H9 (cell line): Measurements from ENCODE around the gene DENND1A. TPM values are rescaled to one million over a fixed set of nuclear protein-coding genes. Genes with fewer than 3 reads are reported as not detected.

Experiments used
- DNase-seq: peaks from one replicate; pipeline ENCODE4 v3.0.0-alpha.2; 2017
- H2AFZ ChIP-seq: one replicate; pipeline ENCODE4 v1.6.1; 2013; ENCODE audit warnings: mild to moderate bottlenecking, low read length, control low read depth, moderate library complexity
- H2AK5ac ChIP-seq: 2 replicates; pipeline ENCODE4 v1.6.1; 2013; ENCODE audit warnings: low read length, control low read depth, mixed read lengths; ENCODE audit not compliant: insufficient read length
- H2BK120ac ChIP-seq: one replicate; pipeline ENCODE4 v1.6.1; 2013; ENCODE audit warnings: low read depth, mild to moderate bottlenecking, low read length, control low read depth, inconsistent platforms; ENCODE audit not compliant: poor library complexity, severe bottlenecking
- H2BK12ac ChIP-seq: 2 replicates; pipeline ENCODE4 v1.6.1; 2013; ENCODE audit warnings: low read length, control low read depth, mixed read lengths, low read depth; ENCODE audit not compliant: insufficient read length
- H2BK15ac ChIP-seq: 2 replicates; pipeline ENCODE4 v1.6.1; 2013; ENCODE audit warnings: low read depth, low read length, control low read depth
- H2BK20ac ChIP-seq: one replicate; pipeline ENCODE4 v1.6.1; 2013; ENCODE audit warnings: low read depth, mild to moderate bottlenecking, low read length, control low read depth, inconsistent platforms; ENCODE audit not compliant: poor library complexity, severe bottlenecking
- H2BK5ac ChIP-seq: 2 replicates; pipeline ENCODE4 v1.6.1; 2013; ENCODE audit warnings: low read length, control low read depth, mixed read lengths; ENCODE audit not compliant: insufficient read length
- H3K14ac ChIP-seq: 2 replicates; pipeline ENCODE4 v1.6.1; 2013; ENCODE audit warnings: low read length, control low read depth; ENCODE audit not compliant: insufficient read depth
- H3K18ac ChIP-seq: 2 replicates; pipeline ENCODE4 v1.6.1; 2013; ENCODE audit warnings: low read depth, mild to moderate bottlenecking, mixed read lengths, low read length, control low read depth; ENCODE audit not compliant: insufficient read length
- H3K23ac ChIP-seq: 2 replicates; pipeline ENCODE4 v1.6.1; 2013; ENCODE audit warnings: low read length, control low read depth, mixed read lengths, low read depth; ENCODE audit not compliant: insufficient read length
- H3K23me2 ChIP-seq: 2 replicates; pipeline ENCODE4 v1.6.1; 2013; ENCODE audit warnings: low read depth, mild to moderate bottlenecking, mixed read lengths, low read length, control low read depth; ENCODE audit not compliant: insufficient read length, poor library complexity, severe bottlenecking
- H3K27ac ChIP-seq: 2 replicates; pipeline ENCODE4 v1.5.1; 2013; ENCODE audit warnings: low read length, control low read depth, mixed read lengths, low read depth; ENCODE audit not compliant: insufficient read length
- H3K27me3 ChIP-seq: 2 replicates; pipeline ENCODE4 v1.6.1; 2013; ENCODE audit warnings: low read length, control low read depth, inconsistent platforms; ENCODE audit not compliant: insufficient read depth
- H3K4ac ChIP-seq: 2 replicates; pipeline ENCODE4 v1.6.1; 2013; ENCODE audit warnings: low read depth, mild to moderate bottlenecking, control low read depth, inconsistent platforms, low read length, moderate library complexity
- H3K4me1 ChIP-seq: 2 replicates; pipeline ENCODE4 v1.6.1; 2013; ENCODE audit warnings: low read length, control low read depth, inconsistent platforms; ENCODE audit not compliant: insufficient read depth
- H3K4me2 ChIP-seq: 2 replicates; pipeline ENCODE4 v1.6.1; 2013; ENCODE audit warnings: low read length, control low read depth, mixed read lengths; ENCODE audit not compliant: insufficient read length, insufficient read depth
- H3K56ac ChIP-seq: 2 replicates; pipeline ENCODE4 v1.6.1; 2013; ENCODE audit warnings: low read depth, mild to moderate bottlenecking, mixed read lengths, low read length, control low read depth; ENCODE audit not compliant: insufficient read length
- H3K79me1 ChIP-seq: 2 replicates; pipeline ENCODE4 v1.6.1; 2013; ENCODE audit warnings: low read depth, mild to moderate bottlenecking, moderate library complexity, low read length, control low read depth, inconsistent platforms; ENCODE audit not compliant: insufficient read depth, poor library complexity, severe bottlenecking
- H3K79me2 ChIP-seq: 2 replicates; pipeline ENCODE4 v1.6.1; 2013; ENCODE audit warnings: low read length, control low read depth, inconsistent platforms; ENCODE audit not compliant: insufficient read depth
- H3K9ac ChIP-seq: 2 replicates; pipeline ENCODE4 v1.6.1; 2013; ENCODE audit warnings: low read length, control low read depth, mixed read lengths; ENCODE audit not compliant: insufficient read length; ENCODE audit errors: extremely low read depth
- H3K9me3 ChIP-seq: one replicate; pipeline ENCODE4 v1.6.1; 2013; ENCODE audit warnings: low read depth, low read length, inconsistent platforms; ENCODE audit not compliant: control insufficient read depth
- H3T11ph ChIP-seq: one replicate; pipeline ENCODE4 v1.6.1; 2013; ENCODE audit warnings: mild to moderate bottlenecking, low read length, control low read depth, inconsistent platforms
- H4K20me1 ChIP-seq: one replicate; pipeline ENCODE4 v1.6.1; 2013; ENCODE audit not compliant: control insufficient read depth, insufficient read length, insufficient read depth
- H4K5ac ChIP-seq: 2 replicates; pipeline ENCODE4 v1.6.1; 2013; ENCODE audit warnings: low read depth, mild to moderate bottlenecking, mixed read lengths, low read length, control low read depth; ENCODE audit not compliant: insufficient read length
- H4K8ac ChIP-seq: replicated peaks from 2 replicates; pipeline ENCODE4 v1.6.1; 2013; ENCODE audit warnings: low read length, control low read depth, mixed read lengths, low read depth; ENCODE audit not compliant: insufficient read length
- H4K91ac ChIP-seq: 2 replicates; pipeline ENCODE4 v1.6.1; 2013; ENCODE audit warnings: low read depth, mild to moderate bottlenecking, moderate library complexity, mixed read lengths, low read length, control low read depth; ENCODE audit not compliant: insufficient read length
- H3K27ac Mint-ChIP-seq, 3 experiments: 2 replicates in 2 of 3; 3 replicates in 1 of 3; pipeline ENCODE4 v1.8.0; 2020 to 2021; ENCODE audit warnings: mixed read lengths in 3 of 3, mild to moderate bottlenecking in 1 of 3, moderate library complexity in 1 of 3
- H3K27me3 Mint-ChIP-seq: 2 replicates; pipeline ENCODE4 v1.8.0; 2021; ENCODE audit warnings: low read depth, mild to moderate bottlenecking, moderate library complexity, mixed read lengths
- H3K36me3 Mint-ChIP-seq, 3 experiments: 2 replicates in 2 of 3; 3 replicates in 1 of 3; pipeline ENCODE4 v1.8.0; 2020 to 2021; ENCODE audit warnings: low read depth in 3 of 3, mixed read lengths in 3 of 3; ENCODE audit not compliant: insufficient read depth in 1 of 3
- H3K4me1 Mint-ChIP-seq, 2 experiments: 2 replicates each; pipeline ENCODE4 v1.8.0; 2020; ENCODE audit warnings: mixed read lengths in 2 of 2
- H3K4me3 Mint-ChIP-seq, 2 experiments: 2 replicates in 1 of 2; 3 replicates in 1 of 2; pipeline ENCODE4 v1.8.0; 2020 to 2021; ENCODE audit warnings: mild to moderate bottlenecking in 2 of 2, mixed read lengths in 2 of 2, moderate library complexity in 1 of 2
- H3K9me3 Mint-ChIP-seq, 2 experiments: 2 replicates in 1 of 2; 3 replicates in 1 of 2; pipeline ENCODE4 v1.8.0; 2020; ENCODE audit warnings: mild to moderate bottlenecking in 2 of 2, mixed read lengths in 2 of 2, moderate library complexity in 1 of 2
- CTCF ChIP-seq: fragments of 200-600 bp; sonication (generic); conservative IDR thresholded peaks from 3 replicates; pipeline ENCODE4 v1.8.0; 2021; ENCODE audit warnings: antibody characterized with exemption, mild to moderate bottlenecking
- WGBS: extraction: QIAGEN DNeasy Blood & Tissue Kit; methylation state at CpG from one replicate; pipeline ENCODE4 v1.1.7; 2013; ENCODE audit warnings: missing lambda C conversion rate, low lambda C conversion rate, mixed read lengths; ENCODE audit not compliant: insufficient read length; ENCODE audit errors: extremely low coverage; 5-methylcytosine and 5-hydroxymethylcytosine counted together
- total RNA-seq: library from RNA; stranded (reverse); gene quantifications from 2 replicates; pipeline ENCODE4 v1.2.1, GENCODE V29; 2021

The DENND1A gene
- total RNA-seq, 1 experiment from 2014 or later = 20.4 TPM

GRCh38 chr9:123716339-123716945 lies 213.5 kb downstream of the DENND1A start:
- H3K79me1 ChIP-seq = no peaks in the 10 kb centered on the region
- H3K27ac Mint-ChIP-seq = no peak overlapping the region
- no peak overlapping the region for H2BK20ac ChIP-seq
- no peak overlapping the region for H2BK120ac ChIP-seq
- H3K4ac ChIP-seq = no peak overlapping the region
- H3K4me3 Mint-ChIP-seq = no peak overlapping the region
- H3K36me3 Mint-ChIP-seq = peaks cover 6 to 16% (median 7%) of the 10 kb centered on the region in 3 experiments
- H2BK12ac ChIP-seq = no peak overlapping the region
- no peak overlapping the region for H3K56ac ChIP-seq
- H4K91ac ChIP-seq = no peak overlapping the region
- H2AFZ ChIP-seq = no peak overlapping the region
- H4K8ac ChIP-seq = no peak overlapping the region
- no peak overlapping the region for H3K18ac ChIP-seq
- H3K14ac ChIP-seq = no peak overlapping the region
- no peaks in the 10 kb centered on the region for H3K4me1 ChIP-seq
- no peak overlapping the region for H4K5ac ChIP-seq
- no peak overlapping the region for H3T11ph ChIP-seq
- DNase-seq = no peak
- H2AK5ac ChIP-seq = no peak overlapping the region
- no peaks in the 10 kb centered on the region for H4K20me1 ChIP-seq
- H3K27ac ChIP-seq = no peak overlapping the region
- no peak for TF ChIP-seq CTCF
- no peak overlapping the region for H3K23ac ChIP-seq
- no peak overlapping the region for H2BK5ac ChIP-seq
- peaks cover 6% of the 10 kb centered on the region for H3K9me3 ChIP-seq
- H3K23me2 ChIP-seq = no peaks in the 10 kb centered on the region
- no peak overlapping the region for H3K4me2 ChIP-seq
- WGBS = no CpG with 5 or more reads among the region's 8 CpGs
- no peak overlapping the region for H3K9ac ChIP-seq
- no peak overlapping the region for H2BK15ac ChIP-seq
- H3K27me3 Mint-ChIP-seq = no peaks in the 10 kb centered on the region
- H3K9me3 Mint-ChIP-seq = peaks cover 6 to 14% of the 10 kb centered on the region in 2 experiments
- H3K4me1 Mint-ChIP-seq = no peaks in the 10 kb centered on the region
- H3K79me2 ChIP-seq = peaks cover 3% of the 10 kb centered on the region; the same call in 1 of the 2 replicates
- no peaks in the 10 kb centered on the region; the same call in 1 of the 2 replicates for H3K27me3 ChIP-seq
